ENCODE results near the gene ARHGAP33. TPM values are rescaled to one million over a fixed set of nuclear protein-coding genes. Genes with fewer than 3 reads are reported as not detected.

The ARHGAP33 gene
- polyA plus RNA-seq, 1 of the 3 experiments (the other 2 are of a cell fraction): 7.8 TPM

DNA sequence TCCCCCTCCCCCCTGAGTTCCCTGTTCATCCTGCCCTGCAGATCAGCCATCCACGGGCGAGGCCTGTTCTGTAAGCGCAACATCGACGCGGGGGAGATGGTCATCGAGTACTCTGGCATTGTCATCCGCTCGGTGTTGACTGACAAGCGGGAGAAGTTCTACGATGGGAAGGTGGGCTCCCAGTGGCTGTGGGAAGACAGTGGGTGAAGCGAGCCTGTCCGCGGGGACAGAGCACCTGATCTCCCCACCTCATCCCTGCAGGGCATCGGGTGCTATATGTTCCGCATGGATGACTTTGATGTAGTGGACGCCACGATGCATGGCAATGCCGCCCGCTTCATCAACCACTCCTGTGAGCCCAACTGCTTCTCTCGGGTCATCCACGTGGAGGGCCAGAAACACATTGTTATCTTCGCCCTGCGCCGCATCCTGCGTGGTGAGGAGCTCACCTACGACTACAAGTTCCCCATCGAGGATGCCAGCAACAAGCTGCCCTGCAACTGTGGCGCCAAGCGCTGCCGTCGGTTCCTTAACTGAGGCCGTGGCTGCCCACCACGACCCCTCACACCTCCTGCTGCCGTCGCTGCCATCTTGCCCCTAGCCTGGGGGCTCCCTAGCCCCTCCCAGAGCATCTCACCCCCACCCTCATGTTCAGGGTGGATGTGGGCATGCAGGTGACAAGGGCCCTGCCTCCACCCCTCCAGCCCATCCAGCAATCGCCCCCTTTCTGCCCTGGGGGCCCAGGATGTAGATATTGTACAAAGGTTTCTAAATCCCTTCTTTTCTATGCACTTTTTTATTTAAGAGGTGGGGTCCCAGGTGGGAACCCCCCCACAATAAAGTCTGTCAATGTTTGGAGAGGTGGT lies 37.1 kb upstream of the ARHGAP33 start:
- no peak overlapping the region for H3K9ac ChIP-seq
- no peaks in the 10 kb centered on the region for H3K9me3 ChIP-seq
- H3K9me2 ChIP-seq: no peaks in the 10 kb centered on the region
- ChIA-PET CTCF (interaction anchor here (1.0 to 1.2 kb wide), 2 partner anchors 20 to 82 kb away, joined by 3 read pairs; no protein-coding TSS in a partner anchor), POLR2A (no interaction called here)
- WGBS (ENCODE audit: low lambda C conversion rate): 93% methylated on average over 37 of the region's 37 CpGs
- H3F3A ChIP-seq (replicated peaks; ENCODE audit: insufficient read depth): peaks cover 8% of the 10 kb centered on the region
- H3K79me2 ChIP-seq (ENCODE audit: insufficient read depth): no peaks in the 10 kb centered on the region
- H2AFZ ChIP-seq (ENCODE audit: low read depth): no peak overlapping the region
- H3K4me3 ChIP-seq (ENCODE audit: low read depth in 2 of 2, low read length in 1 of 2): no peak overlapping the region
- peaks cover 9 to 45% of the 10 kb centered on the region in 2 experiments for H3K36me3 ChIP-seq (replicated peaks in 1 of 2; ENCODE audit: control insufficient read depth in 1 of 2, insufficient read depth in 2 of 2, low read length in 1 of 2)
- H4K20me1 ChIP-seq (ENCODE audit: insufficient read depth): no peaks in the 10 kb centered on the region
- H3K4me1 ChIP-seq (ENCODE audit: control insufficient read depth in 1 of 2, insufficient read depth in 2 of 2, low read depth in 1 of 2, low read length in 1 of 2): peaks cover 0 to 10% of the 10 kb centered on the region in 2 experiments; a peak in 1 of 4 replicates
- H3K4me2 ChIP-seq: no peak overlapping the region
- no peak for TF ChIP-seq TCF12 (IDR thresholded peaks at IDR 0.05)
- TF ChIP-seq NRF1 (IDR thresholded peaks at IDR 0.05; ENCODE audit: low read depth, low read length): no peak
- no peak for TF ChIP-seq POLR2AphosphoS5 (IDR thresholded peaks at IDR 0.05; ENCODE audit: low read depth, low read length)
- TF ChIP-seq, protein P1, sequence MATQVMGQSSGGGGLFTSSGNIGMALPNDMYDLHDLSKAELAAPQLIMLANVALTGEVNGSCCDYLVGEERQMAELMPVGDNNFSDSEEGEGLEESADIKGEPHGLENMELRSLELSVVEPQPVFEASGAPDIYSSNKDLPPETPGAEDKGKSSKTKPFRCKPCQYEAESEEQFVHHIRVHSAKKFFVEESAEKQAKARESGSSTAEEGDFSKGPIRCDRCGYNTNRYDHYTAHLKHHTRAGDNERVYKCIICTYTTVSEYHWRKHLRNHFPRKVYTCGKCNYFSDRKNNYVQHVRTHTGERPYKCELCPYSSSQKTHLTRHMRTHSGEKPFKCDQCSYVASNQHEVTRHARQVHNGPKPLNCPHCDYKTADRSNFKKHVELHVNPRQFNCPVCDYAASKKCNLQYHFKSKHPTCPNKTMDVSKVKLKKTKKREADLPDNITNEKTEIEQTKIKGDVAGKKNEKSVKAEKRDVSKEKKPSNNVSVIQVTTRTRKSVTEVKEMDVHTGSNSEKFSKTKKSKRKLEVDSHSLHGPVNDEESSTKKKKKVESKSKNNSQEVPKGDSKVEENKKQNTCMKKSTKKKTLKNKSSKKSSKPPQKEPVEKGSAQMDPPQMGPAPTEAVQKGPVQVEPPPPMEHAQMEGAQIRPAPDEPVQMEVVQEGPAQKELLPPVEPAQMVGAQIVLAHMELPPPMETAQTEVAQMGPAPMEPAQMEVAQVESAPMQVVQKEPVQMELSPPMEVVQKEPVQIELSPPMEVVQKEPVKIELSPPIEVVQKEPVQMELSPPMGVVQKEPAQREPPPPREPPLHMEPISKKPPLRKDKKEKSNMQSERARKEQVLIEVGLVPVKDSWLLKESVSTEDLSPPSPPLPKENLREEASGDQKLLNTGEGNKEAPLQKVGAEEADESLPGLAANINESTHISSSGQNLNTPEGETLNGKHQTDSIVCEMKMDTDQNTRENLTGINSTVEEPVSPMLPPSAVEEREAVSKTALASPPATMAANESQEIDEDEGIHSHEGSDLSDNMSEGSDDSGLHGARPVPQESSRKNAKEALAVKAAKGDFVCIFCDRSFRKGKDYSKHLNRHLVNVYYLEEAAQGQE (IDR thresholded peaks at IDR 0.05; ENCODE audit: low read depth, low read length): no peak
- DNase-seq: no peak
- H3K27me3 ChIP-seq (ENCODE audit: insufficient read depth): no peaks in the 10 kb centered on the region
- no peak overlapping the region for H3K27ac ChIP-seq (ENCODE audit: low read depth in 2 of 2, low read length in 1 of 2)

DNA sequence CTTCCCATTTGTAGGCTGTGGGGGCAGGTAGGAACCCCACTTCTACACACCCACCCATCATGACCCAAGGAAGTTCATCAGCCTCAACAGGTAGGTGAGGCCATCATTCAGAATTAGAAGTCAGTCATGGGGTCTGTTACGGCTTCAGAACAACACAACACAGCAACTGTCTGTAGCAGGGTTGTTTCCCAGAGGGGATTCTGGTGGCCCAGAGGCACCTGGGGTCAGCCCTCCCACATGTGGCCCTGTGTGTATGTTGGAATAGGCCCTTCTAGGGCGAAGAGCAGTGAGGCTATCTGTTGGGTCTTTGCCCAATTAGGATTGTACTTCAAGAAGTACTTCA lies 36.5 kb upstream of the ARHGAP33 start:
- DNase-seq: no peak
- H3K4me2 ChIP-seq: no peak overlapping the region
- peaks cover 0 to 12% of the 10 kb centered on the region in 2 experiments; a peak in 1 of 4 replicates for H3K4me1 ChIP-seq (ENCODE audit: control insufficient read depth in 1 of 2, insufficient read depth in 2 of 2, low read depth in 1 of 2, low read length in 1 of 2)
- CTCF ChIA-PET: interaction anchor here (1.0 kb wide), 1 partner anchor 81 kb away, joined by 3 read pairs; no protein-coding TSS in a partner anchor
- TF ChIP-seq EZH2phosphoT487 (IDR thresholded peaks at IDR 0.05; ENCODE audit: borderline replicate concordance, low read depth): no peak
- no peak for TF ChIP-seq FOXJ3 (CRISPR knock-in tag; IDR thresholded peaks at IDR 0.05)
- TF ChIP-seq YY1 (IDR thresholded peaks at IDR 0.05; ENCODE audit: low read depth): no peak
- TF ChIP-seq RFX5 (IDR thresholded peaks at IDR 0.05; ENCODE audit: low read length): no peak
- TF ChIP-seq TCF12 (IDR thresholded peaks at IDR 0.05): no peak
- no peak for TF ChIP-seq ELF1 (IDR thresholded peaks at IDR 0.05)
- TF ChIP-seq CHD2 (IDR thresholded peaks at IDR 0.05; ENCODE audit: low read length, partially characterized antibody): no peak
- TF ChIP-seq EP300 (IDR thresholded peaks at IDR 0.05; ENCODE audit: borderline replicate concordance in 1 of 2, low read depth in 1 of 2, low read length in 1 of 2): no peak
- TF ChIP-seq, protein P2, sequence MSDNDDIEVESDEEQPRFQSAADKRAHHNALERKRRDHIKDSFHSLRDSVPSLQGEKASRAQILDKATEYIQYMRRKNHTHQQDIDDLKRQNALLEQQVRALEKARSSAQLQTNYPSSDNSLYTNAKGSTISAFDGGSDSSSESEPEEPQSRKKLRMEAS (IDR thresholded peaks at IDR 0.05; ENCODE audit: low read depth): no peak
- TF ChIP-seq RCOR1 (IDR thresholded peaks at IDR 0.05; ENCODE audit: low read length): no peak
- TF ChIP-seq, protein P3, sequence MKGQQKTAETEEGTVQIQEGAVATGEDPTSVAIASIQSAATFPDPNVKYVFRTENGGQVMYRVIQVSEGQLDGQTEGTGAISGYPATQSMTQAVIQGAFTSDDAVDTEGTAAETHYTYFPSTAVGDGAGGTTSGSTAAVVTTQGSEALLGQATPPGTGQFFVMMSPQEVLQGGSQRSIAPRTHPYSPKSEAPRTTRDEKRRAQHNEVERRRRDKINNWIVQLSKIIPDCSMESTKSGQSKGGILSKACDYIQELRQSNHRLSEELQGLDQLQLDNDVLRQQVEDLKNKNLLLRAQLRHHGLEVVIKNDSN (IDR thresholded peaks at IDR 0.05; ENCODE audit: borderline replicate concordance, low read depth): no peak
- TF ChIP-seq TAF1 (IDR thresholded peaks at IDR 0.05; ENCODE audit: borderline replicate concordance, low read depth, low read length): no peak
- no peak for TF ChIP-seq FOSL2 (IDR thresholded peaks at IDR 0.05; ENCODE audit: borderline replicate concordance, low read depth)
- no peak for TF ChIP-seq TEAD4 (IDR thresholded peaks at IDR 0.05; ENCODE audit: borderline replicate concordance, insufficient read depth)
- TF ChIP-seq GABPA (IDR thresholded peaks at IDR 0.05; ENCODE audit: low read depth): no peak
- no peaks in the 10 kb centered on the region for H3K27me3 ChIP-seq (ENCODE audit: insufficient read depth)
- peaks cover 8% of the 10 kb centered on the region for H3F3A ChIP-seq (replicated peaks; ENCODE audit: insufficient read depth)
- no peak overlapping the region for H3K4me3 ChIP-seq (ENCODE audit: low read depth in 2 of 2, low read length in 1 of 2)
- no peak overlapping the region for H3K9ac ChIP-seq
- no peak overlapping the region for H2AFZ ChIP-seq (ENCODE audit: low read depth)
- H3K9me2 ChIP-seq: no peaks in the 10 kb centered on the region
- no peaks in the 10 kb centered on the region; the same call in 1 of the 2 replicates for H3K79me2 ChIP-seq (ENCODE audit: insufficient read depth)
- 100% methylated on average over 1 of the region's 2 CpGs for WGBS (ENCODE audit: low lambda C conversion rate)
- no peaks in the 10 kb centered on the region for H4K20me1 ChIP-seq (ENCODE audit: insufficient read depth)
- POLR2A ChIA-PET: no interaction called here
- no peak overlapping the region for H3K27ac ChIP-seq (ENCODE audit: low read depth in 2 of 2, low read length in 1 of 2)
- H3K9me3 ChIP-seq: no peaks in the 10 kb centered on the region
- H3K36me3 ChIP-seq (replicated peaks in 1 of 2; ENCODE audit: control insufficient read depth in 1 of 2, insufficient read depth in 2 of 2, low read length in 1 of 2): peaks cover 8 to 39% of the 10 kb centered on the region in 2 experiments
